ENCODE measurements around the gene NPAS3.

Gene NPAS3

DNA sequence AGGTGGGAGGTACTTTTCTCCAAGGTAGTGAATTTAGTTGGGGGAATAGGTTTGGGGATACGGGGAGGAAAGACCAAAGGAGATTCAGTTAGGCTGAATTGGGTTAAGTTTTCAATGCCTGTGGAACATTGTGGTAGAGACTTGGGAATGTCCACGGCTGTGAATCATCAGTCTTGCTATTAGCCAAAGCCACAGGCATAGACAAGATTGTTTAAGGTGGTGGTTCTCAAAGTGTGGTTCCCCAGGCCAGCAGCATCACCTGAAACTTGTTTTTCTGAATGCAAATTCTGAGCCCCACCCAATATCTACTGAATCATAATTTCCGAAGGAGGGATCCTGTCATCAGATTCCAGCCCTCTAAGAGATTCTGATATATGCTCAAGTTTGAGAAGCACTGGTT is 696.0 kb downstream of the NPAS3 start:
- Histone ChIP-seq H3F3A (ENCODE audit: insufficient read depth, low read length) (no peaks in the 10 kb centered on the region), H3K4me1 (ENCODE audit: low read length) (no peaks in the 10 kb centered on the region), H3K4me2 (ENCODE audit: low read depth, low read length) (no peak overlapping the region), H3K27ac (ENCODE audit: low read length) (no peak overlapping the region), H3K9me2 (replicated peaks; ENCODE audit: insufficient read depth, low read length) (no peaks in the 10 kb centered on the region), H3K9ac (ENCODE audit: low read length) (no peak overlapping the region), H3K36me3 (replicated peaks; ENCODE audit: insufficient read depth, low read length) (no peaks in the 10 kb centered on the region), H3K79me2 (ENCODE audit: low read length) (no peaks in the 10 kb centered on the region), H2AFZ (ENCODE audit: low read length) (no peak overlapping the region), H4K20me1 (ENCODE audit: insufficient read depth, low read length) (no peaks in the 10 kb centered on the region), H3K4me3 (ENCODE audit: low read length) (no peak overlapping the region), H3K27me3 (replicated peaks; ENCODE audit: insufficient read depth, low read length) (no peaks in the 10 kb centered on the region), H3K9me3 (replicated peaks; ENCODE audit: insufficient read depth, low read length) (no peaks in the 10 kb centered on the region)
- DNase-seq: no peak
- TF ChIP-seq CTCF (IDR thresholded peaks at IDR 0.05; ENCODE audit: low read length) (no peak), EZH2 (optimal IDR thresholded peaks at IDR 0.05; ENCODE audit: low read depth, low read length) (no peak), EZH2phosphoT487 (IDR thresholded peaks at IDR 0.05; ENCODE audit: low read length) (no peak)

DNA sequence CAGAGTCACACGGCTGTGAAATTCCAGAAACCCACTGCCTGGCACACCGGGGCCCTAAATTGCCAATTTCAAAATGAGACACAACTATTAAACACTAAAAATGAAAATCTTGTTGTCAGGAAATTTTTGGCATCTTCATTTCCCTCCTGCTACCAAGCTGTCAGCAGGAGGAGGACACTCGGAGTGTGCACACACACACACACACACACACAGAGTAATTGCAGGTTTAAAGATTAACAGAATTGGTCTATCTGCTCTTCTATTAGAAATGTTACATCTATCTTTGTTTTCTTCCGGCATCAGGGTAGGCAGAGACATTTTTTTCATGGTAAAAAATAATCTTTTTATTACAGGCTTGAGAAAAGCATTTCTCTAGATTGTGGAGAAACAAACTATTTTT is 698.0 kb downstream of the NPAS3 start:
- no peaks in the 10 kb centered on the region for H3F3A ChIP-seq (ENCODE audit: insufficient read depth, low read length)
- no peak overlapping the region for H3K9ac ChIP-seq (ENCODE audit: low read length)
- H4K20me1 ChIP-seq (ENCODE audit: insufficient read depth, low read length): no peaks in the 10 kb centered on the region
- no peaks in the 10 kb centered on the region for H3K9me3 ChIP-seq (replicated peaks; ENCODE audit: insufficient read depth, low read length)
- no peaks in the 10 kb centered on the region for H3K4me1 ChIP-seq (ENCODE audit: low read length)
- no peak overlapping the region for H2AFZ ChIP-seq (ENCODE audit: low read length)
- DNase-seq: no peak
- no peak overlapping the region for H3K27ac ChIP-seq (ENCODE audit: low read length)
- TF ChIP-seq EZH2 (optimal IDR thresholded peaks at IDR 0.05; ENCODE audit: low read depth, low read length) (no peak), EZH2phosphoT487 (IDR thresholded peaks at IDR 0.05; ENCODE audit: low read length) (no peak), CTCF (IDR thresholded peaks at IDR 0.05; ENCODE audit: low read length) (no peak)
- H3K27me3 ChIP-seq (replicated peaks; ENCODE audit: insufficient read depth, low read length): no peaks in the 10 kb centered on the region
- no peaks in the 10 kb centered on the region for H3K9me2 ChIP-seq (replicated peaks; ENCODE audit: insufficient read depth, low read length)
- no peaks in the 10 kb centered on the region for H3K36me3 ChIP-seq (replicated peaks; ENCODE audit: insufficient read depth, low read length)
- H3K79me2 ChIP-seq (ENCODE audit: low read length): no peaks in the 10 kb centered on the region
- H3K4me3 ChIP-seq (ENCODE audit: low read length): no peak overlapping the region
- no peak overlapping the region for H3K4me2 ChIP-seq (ENCODE audit: low read depth, low read length)

- no peak overlapping the region for H3K9ac ChIP-seq (ENCODE audit: low read length)
These were observed 703.4 kb downstream of the NPAS3 start for GRCh38 chr14:33642080-33642479.

More at GRCh38 chr14:33642080-33642479, 703.4 kb downstream of the NPAS3 start:
- Histone ChIP-seq H3K27ac (ENCODE audit: low read length) (no peak overlapping the region), H3K4me3 (ENCODE audit: low read length) (no peak overlapping the region), H3K36me3 (replicated peaks; ENCODE audit: insufficient read depth, low read length) (no peaks in the 10 kb centered on the region), H2AFZ (ENCODE audit: low read length) (no peak overlapping the region), H3K9me3 (replicated peaks; ENCODE audit: insufficient read depth, low read length) (no peaks in the 10 kb centered on the region), H3K4me1 (ENCODE audit: low read length) (no peaks in the 10 kb centered on the region), H4K20me1 (ENCODE audit: insufficient read depth, low read length) (no peaks in the 10 kb centered on the region), H3K79me2 (ENCODE audit: low read length) (no peaks in the 10 kb centered on the region), H3F3A (ENCODE audit: insufficient read depth, low read length) (no peaks in the 10 kb centered on the region), H3K9me2 (replicated peaks; ENCODE audit: insufficient read depth, low read length) (no peaks in the 10 kb centered on the region), H3K4me2 (ENCODE audit: low read depth, low read length) (no peak overlapping the region), H3K27me3 (replicated peaks; ENCODE audit: insufficient read depth, low read length) (no peaks in the 10 kb centered on the region)
- TF ChIP-seq CTCF (IDR thresholded peaks at IDR 0.05; ENCODE audit: low read length) (no peak), EZH2phosphoT487 (IDR thresholded peaks at IDR 0.05; ENCODE audit: low read length) (no peak), EZH2 (optimal IDR thresholded peaks at IDR 0.05; ENCODE audit: low read depth, low read length) (no peak)
- DNase-seq: no peak
